HepG2 (cell line): Measurements from ENCODE around the gene KPNB1. TPM values are rescaled to one million over a fixed set of nuclear protein-coding genes. Genes with fewer than 3 reads are reported as not detected.

Experiments used
- AGO1 ChIP-seq: fragments of 200-400 bp; formaldehyde crosslinking; IDR thresholded peaks from 2 replicates; pipeline ENCODE4 v1.6.1; 2017; ENCODE audit warnings: mild to moderate bottlenecking, low read depth, low read length, moderate library complexity; ENCODE audit not compliant: poor library complexity, severe bottlenecking
- ATF7-NPFF ChIP-seq: sonication (generic); formaldehyde crosslinking; IDR thresholded peaks from 2 replicates; pipeline ENCODE4 v1.8.1; 2023; ENCODE audit warnings: mild to moderate bottlenecking, low read depth, missing genetic modification reagents, moderate library complexity
- CERS6 ChIP-seq: sonication (generic); formaldehyde crosslinking; IDR thresholded peaks from 2 replicates; pipeline ENCODE4 v1.5.0; 2020; ENCODE audit warnings: missing genetic modification reagents
- CHCHD3 ChIP-seq: sonication (generic); formaldehyde crosslinking; IDR thresholded peaks from 2 replicates; pipeline ENCODE4 v1.8.0; 2022; ENCODE audit warnings: mild to moderate bottlenecking, missing genetic modification reagents, moderate library complexity
- DNMT1 ChIP-seq: sonication (generic); formaldehyde crosslinking; IDR thresholded peaks from 2 replicates; pipeline ENCODE4 v1.5.1; 2020; ENCODE audit warnings: mild to moderate bottlenecking, missing genetic modification reagents
- HBP1 ChIP-seq: IDR thresholded peaks from 2 replicates; pipeline ENCODE4 v1.6.1; 2016; ENCODE audit warnings: low read depth, control low read depth
- IKZF5 ChIP-seq: IDR thresholded peaks from 2 replicates; pipeline ENCODE4 v1.6.1; 2018; ENCODE audit warnings: missing genetic modification reagents, mild to moderate bottlenecking, missing compliant biosample characterization
- KLF13 ChIP-seq: sonication (generic); formaldehyde crosslinking; IDR thresholded peaks from 2 replicates; pipeline ENCODE4 v1.4.0; 2020; ENCODE audit warnings: mild to moderate bottlenecking, missing genetic modification reagents
- REPIN1 ChIP-seq: sonication (generic); formaldehyde crosslinking; IDR thresholded peaks from 2 replicates; pipeline ENCODE4 v1.8.0; 2022; ENCODE audit warnings: missing genetic modification reagents, low read depth, mild to moderate bottlenecking, borderline replicate concordance
- REXO4 ChIP-seq: sonication (generic); formaldehyde crosslinking; IDR thresholded peaks from 2 replicates; pipeline ENCODE4 v1.8.0; 2022; ENCODE audit warnings: missing genetic modification reagents, mild to moderate bottlenecking, borderline replicate concordance
- SMAD1 ChIP-seq: sonication (generic); formaldehyde crosslinking; IDR thresholded peaks from 2 replicates; pipeline ENCODE4 v1.4.0; 2020; ENCODE audit warnings: missing genetic modification reagents, low read depth, mild to moderate bottlenecking, borderline replicate concordance
- SP2 ChIP-seq: sonication (generic); formaldehyde crosslinking; IDR thresholded peaks from 2 replicates; pipeline ENCODE4 v1.5.1; 2020; ENCODE audit warnings: mild to moderate bottlenecking, missing genetic modification reagents
- TERF1 ChIP-seq: sonication (generic); formaldehyde crosslinking; IDR thresholded peaks from 2 replicates; pipeline ENCODE4 v1.8.0; 2022; ENCODE audit warnings: mild to moderate bottlenecking, missing genetic modification reagents, moderate library complexity
- ZBTB49 ChIP-seq: sonication (generic); formaldehyde crosslinking; IDR thresholded peaks from 2 replicates; pipeline ENCODE4 v1.4.0; 2020; ENCODE audit warnings: missing genetic modification reagents, borderline replicate concordance
- ZFP37 ChIP-seq: sonication (generic); formaldehyde crosslinking; IDR thresholded peaks from 2 replicates; pipeline ENCODE4 v1.4.0; 2020; ENCODE audit warnings: missing genetic modification reagents, borderline replicate concordance
- ZNF10 ChIP-seq: sonication (generic); formaldehyde crosslinking; IDR thresholded peaks from 2 replicates; pipeline ENCODE4 v1.4.0; 2020; ENCODE audit warnings: mild to moderate bottlenecking, low read depth, missing genetic modification reagents, borderline replicate concordance
- ZNF326 ChIP-seq: sonication (generic); formaldehyde crosslinking; IDR thresholded peaks from 2 replicates; pipeline ENCODE4 v1.4.0; 2020; ENCODE audit warnings: missing genetic modification reagents, borderline replicate concordance
- ZNF552 ChIP-seq: sonication (generic); formaldehyde crosslinking; IDR thresholded peaks from 2 replicates; pipeline ENCODE4 v1.9.0; 2022; ENCODE audit warnings: missing genetic modification reagents, mild to moderate bottlenecking, borderline replicate concordance
- ZNF644 ChIP-seq: IDR thresholded peaks from 2 replicates; pipeline ENCODE4 v1.6.1; 2016; ENCODE audit warnings: low read depth
- ZNF766 ChIP-seq: sonication (generic); formaldehyde crosslinking; IDR thresholded peaks from 2 replicates; pipeline ENCODE4 v1.5.0; 2020; ENCODE audit warnings: missing genetic modification reagents, borderline replicate concordance
- polyA plus RNA-seq, 8 experiments: library from polyadenylated mRNA; depleted of rRNA in 3 of 8; stranded (reverse) in 7 of 8; unstranded in 1 of 8; fragments of >200 nt; fragmentation: Illumina TruSeq in 4 of 8; extraction: Trizol in 4 of 8; gene quantifications; 2 replicates each; pipeline versions ENCODE4 v1.2.1 to v1.2.3, GENCODE V29; 2011 to 2016; ENCODE audit warnings: low read depth in 4 of 8, missing spikeins in 1 of 8, mixed read lengths in 1 of 8; ENCODE audit not compliant: insufficient read depth in 1 of 8
- total RNA-seq, 5 experiments: library from RNA; depleted of rRNA; stranded (reverse); fragments of >200 nt; fragmentation: Illumina TruSeq; extraction: Trizol; gene quantifications; 2 replicates each; pipeline ENCODE4 v1.2.3, GENCODE V29; 2016; ENCODE audit warnings: low read depth in 1 of 5

Gene KPNB1
- total and polyA plus RNA-seq, 2 of the 13 experiments (the other 11 are each of a cell fraction or from before 2014, with no cell fraction given) = 164 to 424 TPM

GRCh38 chr17:47693731-47694580 lies 44.2 kb downstream of the KPNB1 start, which contains the start of gene TBKBP1 (continued):
- TF ChIP-seq IKZF5 (CRISPR knock-in tag) (no peak), DNMT1 (CRISPR knock-in tag) (no peak), KLF13 (CRISPR knock-in tag) (no peak), HBP1 (CRISPR knock-in tag) (no peak), ZNF10 (CRISPR knock-in tag) (no peak), ZNF644 (CRISPR knock-in tag) (no peak), ZBTB49 (CRISPR knock-in tag) (no peak), CERS6 (CRISPR knock-in tag) (no peak), REXO4 (CRISPR knock-in tag) (no peak), SP2 (CRISPR knock-in tag) (no peak), ATF7-NPFF (no peak), CHCHD3 (CRISPR knock-in tag) (no peak), ZNF766 (CRISPR knock-in tag) (no peak), SMAD1 (CRISPR knock-in tag) (no peak), ZFP37 (CRISPR knock-in tag) (peak; percentile 58; the same call in 1 of the 2 replicates), REPIN1 (no peak), TERF1 (CRISPR knock-in tag) (no peak), ZNF552 (CRISPR knock-in tag) (no peak), AGO1 (peak; percentile 6), ZNF326 (CRISPR knock-in tag) (no peak)
